ENCODE results near the gene CACNG1.

DNA sequence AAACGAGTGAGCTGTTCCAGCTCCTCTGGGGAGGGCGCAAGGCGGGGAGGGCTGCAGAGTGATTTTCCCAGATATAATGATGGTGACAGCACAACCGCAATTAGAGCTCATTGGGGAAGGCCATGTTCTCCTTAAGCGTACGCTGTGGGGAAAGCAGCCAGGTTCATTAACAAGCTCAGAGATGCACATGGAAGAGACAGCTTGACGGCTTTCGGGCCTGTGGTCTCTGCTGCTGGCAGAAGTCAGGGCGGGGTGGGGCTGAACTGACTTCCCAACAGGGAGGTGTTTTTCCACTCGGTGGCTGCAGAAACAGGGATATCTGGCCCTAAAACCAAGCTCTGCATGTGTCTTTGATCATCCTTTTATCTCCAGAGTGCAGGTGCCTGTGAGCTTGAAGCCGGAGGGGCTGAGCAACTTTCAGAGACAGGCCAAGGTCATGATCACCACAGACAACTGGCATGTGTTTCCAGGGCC, 24.0 kb upstream of the CACNG1 start:
- TF ChIP-seq, protein P1, sequence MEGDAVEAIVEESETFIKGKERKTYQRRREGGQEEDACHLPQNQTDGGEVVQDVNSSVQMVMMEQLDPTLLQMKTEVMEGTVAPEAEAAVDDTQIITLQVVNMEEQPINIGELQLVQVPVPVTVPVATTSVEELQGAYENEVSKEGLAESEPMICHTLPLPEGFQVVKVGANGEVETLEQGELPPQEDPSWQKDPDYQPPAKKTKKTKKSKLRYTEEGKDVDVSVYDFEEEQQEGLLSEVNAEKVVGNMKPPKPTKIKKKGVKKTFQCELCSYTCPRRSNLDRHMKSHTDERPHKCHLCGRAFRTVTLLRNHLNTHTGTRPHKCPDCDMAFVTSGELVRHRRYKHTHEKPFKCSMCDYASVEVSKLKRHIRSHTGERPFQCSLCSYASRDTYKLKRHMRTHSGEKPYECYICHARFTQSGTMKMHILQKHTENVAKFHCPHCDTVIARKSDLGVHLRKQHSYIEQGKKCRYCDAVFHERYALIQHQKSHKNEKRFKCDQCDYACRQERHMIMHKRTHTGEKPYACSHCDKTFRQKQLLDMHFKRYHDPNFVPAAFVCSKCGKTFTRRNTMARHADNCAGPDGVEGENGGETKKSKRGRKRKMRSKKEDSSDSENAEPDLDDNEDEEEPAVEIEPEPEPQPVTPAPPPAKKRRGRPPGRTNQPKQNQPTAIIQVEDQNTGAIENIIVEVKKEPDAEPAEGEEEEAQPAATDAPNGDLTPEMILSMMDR (IDR thresholded peaks at IDR 0.05; ENCODE audit: low read depth, low read length, missing input control) = no peak
- TF ChIP-seq RAD21 (IDR thresholded peaks at IDR 0.05) = no peak
- TF ChIP-seq YY1 (IDR thresholded peaks at IDR 0.05) = no peak
- TF ChIP-seq GABPA (IDR thresholded peaks at IDR 0.05 in 1 of 2, conservative IDR thresholded peaks at IDR 0.05 in 1 of 2) = no peak
- TF ChIP-seq, protein P2, sequence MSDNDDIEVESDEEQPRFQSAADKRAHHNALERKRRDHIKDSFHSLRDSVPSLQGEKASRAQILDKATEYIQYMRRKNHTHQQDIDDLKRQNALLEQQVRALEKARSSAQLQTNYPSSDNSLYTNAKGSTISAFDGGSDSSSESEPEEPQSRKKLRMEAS (IDR thresholded peaks at IDR 0.05) = no peak
- no peak for TF ChIP-seq SP1 (IDR thresholded peaks at IDR 0.05)
- TF ChIP-seq, protein P3, sequence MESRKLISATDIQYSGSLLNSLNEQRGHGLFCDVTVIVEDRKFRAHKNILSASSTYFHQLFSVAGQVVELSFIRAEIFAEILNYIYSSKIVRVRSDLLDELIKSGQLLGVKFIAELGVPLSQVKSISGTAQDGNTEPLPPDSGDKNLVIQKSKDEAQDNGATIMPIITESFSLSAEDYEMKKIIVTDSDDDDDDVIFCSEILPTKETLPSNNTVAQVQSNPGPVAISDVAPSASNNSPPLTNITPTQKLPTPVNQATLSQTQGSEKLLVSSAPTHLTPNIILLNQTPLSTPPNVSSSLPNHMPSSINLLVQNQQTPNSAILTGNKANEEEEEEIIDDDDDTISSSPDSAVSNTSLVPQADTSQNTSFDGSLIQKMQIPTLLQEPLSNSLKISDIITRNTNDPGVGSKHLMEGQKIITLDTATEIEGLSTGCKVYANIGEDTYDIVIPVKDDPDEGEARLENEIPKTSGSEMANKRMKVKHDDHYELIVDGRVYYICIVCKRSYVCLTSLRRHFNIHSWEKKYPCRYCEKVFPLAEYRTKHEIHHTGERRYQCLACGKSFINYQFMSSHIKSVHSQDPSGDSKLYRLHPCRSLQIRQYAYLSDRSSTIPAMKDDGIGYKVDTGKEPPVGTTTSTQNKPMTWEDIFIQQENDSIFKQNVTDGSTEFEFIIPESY (IDR thresholded peaks at IDR 0.05) = no peak
- no peak for TF ChIP-seq TAF1 (conservative IDR thresholded peaks at IDR 0.05)
- TF ChIP-seq, protein P4, sequence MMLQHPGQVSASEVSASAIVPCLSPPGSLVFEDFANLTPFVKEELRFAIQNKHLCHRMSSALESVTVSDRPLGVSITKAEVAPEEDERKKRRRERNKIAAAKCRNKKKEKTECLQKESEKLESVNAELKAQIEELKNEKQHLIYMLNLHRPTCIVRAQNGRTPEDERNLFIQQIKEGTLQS (IDR thresholded peaks at IDR 0.05) = no peak
- TF ChIP-seq, protein P5, sequence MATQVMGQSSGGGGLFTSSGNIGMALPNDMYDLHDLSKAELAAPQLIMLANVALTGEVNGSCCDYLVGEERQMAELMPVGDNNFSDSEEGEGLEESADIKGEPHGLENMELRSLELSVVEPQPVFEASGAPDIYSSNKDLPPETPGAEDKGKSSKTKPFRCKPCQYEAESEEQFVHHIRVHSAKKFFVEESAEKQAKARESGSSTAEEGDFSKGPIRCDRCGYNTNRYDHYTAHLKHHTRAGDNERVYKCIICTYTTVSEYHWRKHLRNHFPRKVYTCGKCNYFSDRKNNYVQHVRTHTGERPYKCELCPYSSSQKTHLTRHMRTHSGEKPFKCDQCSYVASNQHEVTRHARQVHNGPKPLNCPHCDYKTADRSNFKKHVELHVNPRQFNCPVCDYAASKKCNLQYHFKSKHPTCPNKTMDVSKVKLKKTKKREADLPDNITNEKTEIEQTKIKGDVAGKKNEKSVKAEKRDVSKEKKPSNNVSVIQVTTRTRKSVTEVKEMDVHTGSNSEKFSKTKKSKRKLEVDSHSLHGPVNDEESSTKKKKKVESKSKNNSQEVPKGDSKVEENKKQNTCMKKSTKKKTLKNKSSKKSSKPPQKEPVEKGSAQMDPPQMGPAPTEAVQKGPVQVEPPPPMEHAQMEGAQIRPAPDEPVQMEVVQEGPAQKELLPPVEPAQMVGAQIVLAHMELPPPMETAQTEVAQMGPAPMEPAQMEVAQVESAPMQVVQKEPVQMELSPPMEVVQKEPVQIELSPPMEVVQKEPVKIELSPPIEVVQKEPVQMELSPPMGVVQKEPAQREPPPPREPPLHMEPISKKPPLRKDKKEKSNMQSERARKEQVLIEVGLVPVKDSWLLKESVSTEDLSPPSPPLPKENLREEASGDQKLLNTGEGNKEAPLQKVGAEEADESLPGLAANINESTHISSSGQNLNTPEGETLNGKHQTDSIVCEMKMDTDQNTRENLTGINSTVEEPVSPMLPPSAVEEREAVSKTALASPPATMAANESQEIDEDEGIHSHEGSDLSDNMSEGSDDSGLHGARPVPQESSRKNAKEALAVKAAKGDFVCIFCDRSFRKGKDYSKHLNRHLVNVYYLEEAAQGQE (IDR thresholded peaks at IDR 0.05) = no peak
- TF ChIP-seq JUND (IDR thresholded peaks at IDR 0.05) = no peak
- no peak for TF ChIP-seq EGR1 (IDR thresholded peaks at IDR 0.05; ENCODE audit: low read depth in 2 of 2)
- TF ChIP-seq FOXA1 (IDR thresholded peaks at IDR 0.05) = no peak
- no peak for TF ChIP-seq HNF4A (conservative IDR thresholded peaks at IDR 0.05)

Data from liver (tissue), 3 donors.